ENCODE results near the gene DST.

GRCh38 chr6:56652994-56653393, 10.3 kb upstream of the DST start:
- TF ChIP-seq, protein P1, sequence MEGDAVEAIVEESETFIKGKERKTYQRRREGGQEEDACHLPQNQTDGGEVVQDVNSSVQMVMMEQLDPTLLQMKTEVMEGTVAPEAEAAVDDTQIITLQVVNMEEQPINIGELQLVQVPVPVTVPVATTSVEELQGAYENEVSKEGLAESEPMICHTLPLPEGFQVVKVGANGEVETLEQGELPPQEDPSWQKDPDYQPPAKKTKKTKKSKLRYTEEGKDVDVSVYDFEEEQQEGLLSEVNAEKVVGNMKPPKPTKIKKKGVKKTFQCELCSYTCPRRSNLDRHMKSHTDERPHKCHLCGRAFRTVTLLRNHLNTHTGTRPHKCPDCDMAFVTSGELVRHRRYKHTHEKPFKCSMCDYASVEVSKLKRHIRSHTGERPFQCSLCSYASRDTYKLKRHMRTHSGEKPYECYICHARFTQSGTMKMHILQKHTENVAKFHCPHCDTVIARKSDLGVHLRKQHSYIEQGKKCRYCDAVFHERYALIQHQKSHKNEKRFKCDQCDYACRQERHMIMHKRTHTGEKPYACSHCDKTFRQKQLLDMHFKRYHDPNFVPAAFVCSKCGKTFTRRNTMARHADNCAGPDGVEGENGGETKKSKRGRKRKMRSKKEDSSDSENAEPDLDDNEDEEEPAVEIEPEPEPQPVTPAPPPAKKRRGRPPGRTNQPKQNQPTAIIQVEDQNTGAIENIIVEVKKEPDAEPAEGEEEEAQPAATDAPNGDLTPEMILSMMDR (conservative IDR thresholded peaks at IDR 0.05 in 1 of 2, IDR thresholded peaks at IDR 0.05 in 1 of 2; ENCODE audit: low read depth in 1 of 2, low read length in 2 of 2), result no peak
- TF ChIP-seq EZH2 (IDR thresholded peaks at IDR 0.05; ENCODE audit: low read length, missing control alignments), result no peak
